Heart left ventricle (tissue), 16 donors: Measurements from ENCODE around the gene ABLIM1. TPM values are rescaled to one million over a fixed set of nuclear protein-coding genes. Genes with fewer than 3 reads are reported as not detected.
A peak's percentile ranks its signal among the peaks of the same experiment; 100 is the strongest.

Experiments used
- ATAC-seq, 4 donors: fragments of 200-7000 bp; cut with Tn5 transposase; one replicate each; pipeline ENCODE4 v1.9.1; 2020 to 2022; ENCODE audit warnings: moderate library complexity in 4 of 4, mild to moderate bottlenecking in 3 of 4, moderate number of reproducible peaks in 1 of 4
- DNase-seq, 5 donors: peaks; one replicate each; pipeline ENCODE4 v3.0.0-alpha.2; 2020
- H3K27ac ChIP-seq, 12 donors: fragments of 200-600 bp; sonication (generic) in 4 of 12; one replicate each; pipeline versions ENCODE4 v1.5.0 to v1.8.0; 2016 to 2022; ENCODE audit warnings: mild to moderate bottlenecking in 2 of 12
- H3K27me3 ChIP-seq, 9 donors: fragments of 200-600 bp; sonication (generic) in 2 of 9; one replicate each; pipeline versions ENCODE4 v1.5.1 to v1.8.0; 2016 to 2022; ENCODE audit warnings: mild to moderate bottlenecking in 3 of 9
- H3K36me3 ChIP-seq, 9 donors: fragments of 200-600 bp; sonication (generic) in 2 of 9; one replicate each; pipeline versions ENCODE4 v1.5.0 to v1.8.0; 2018 to 2022; ENCODE audit warnings: mild to moderate bottlenecking in 2 of 9
- H3K4me1 ChIP-seq, 12 donors: fragments of 200-600 bp; sonication (generic) in 4 of 12; one replicate each; pipeline versions ENCODE4 v1.5.0 to v1.8.0; 2016 to 2022; ENCODE audit warnings: mild to moderate bottlenecking in 3 of 12
- H3K4me3 ChIP-seq, 12 donors: fragments of 200-600 bp; sonication (generic) in 4 of 12; one replicate each; pipeline versions ENCODE4 v1.5.0 to v1.8.0; 2017 to 2022; ENCODE audit warnings: mild to moderate bottlenecking in 9 of 12, moderate library complexity in 4 of 12
- H3K9me3 ChIP-seq, 12 donors: fragments of 200-600 bp; sonication (generic) in 4 of 12; one replicate each; pipeline versions ENCODE4 v1.5.0 to v1.8.0; 2016 to 2022; ENCODE audit warnings: mild to moderate bottlenecking in 1 of 12
- CTCF ChIP-seq, 12 donors: fragments of 200-600 bp; sonication (generic) in 4 of 12; IDR thresholded peaks; one replicate each; pipeline versions ENCODE4 v1.5.0 to v1.8.0; 2018 to 2022; ENCODE audit warnings: antibody characterized with exemption in 12 of 12, mild to moderate bottlenecking in 5 of 12
- POLR2A ChIP-seq, 2 donors: fragments of 450-650 bp; IDR thresholded peaks; one replicate each; pipeline ENCODE4 v1.6.1; 2017; ENCODE audit warnings: antibody characterized with exemption in 2 of 2, mild to moderate bottlenecking in 2 of 2, moderate library complexity in 2 of 2
- WGBS, 4 donors: extraction: QIAGEN DNeasy Blood & Tissue Kit in 2 of 4; methylation state at CpG; one replicate each; pipeline versions ENCODE4 v1.1.5 to v1.1.7; 2013 to 2018; 5-methylcytosine and 5-hydroxymethylcytosine counted together
- intact Hi-C, 10 donors: fragments of 100-400 bp; cut with DNase I; formaldehyde crosslinking; loops; one replicate each; pipeline versions ENCODE4 v1.11.1 to v1.14.2; 2022
- polyA plus RNA-seq, 2 donors: library from polyadenylated mRNA; stranded (reverse); fragments of 200-250 nt; gene quantifications; one replicate each; pipeline ENCODE4 v1.2.3, GENCODE V29; 2013
- total RNA-seq, 9 donors: library from RNA; depleted of rRNA in 2 of 9; stranded (reverse); fragments of >200 nt in 2 of 9; fragmentation: NEBNext Ultra II Directional in 3 of 9; extraction: Animal tissue kit (Norgen Biotek cat#: 25700) in 3 of 9; gene quantifications; one replicate each; pipeline versions ENCODE4 v1.1.0 to v1.2.4, GENCODE V29; 2016 to 2023
- donor health status: ischemic (EF 13 %, LVEDD 7.1; RV severe dilation, severe dysfunction).
- donor health status: healthy with polysubstance abuse.
- donor health status: DM: no; HTN: yes; CAD: no.
- donor health status: DM: no; HTN: no; CAD: no.
- donor health status: ischemic (EF 25% LVEDD 6.9; RV normal size, moderate dysfunction).
- donor health status: ischemic (EF 25% LVEDD 5.7; RV mildly dilated, moderate dysfunction).
- donor health status: healthy.
- donor health status: DM: yes; HTN: yes; CAD: no.
- donor health status: ischemic (EF 35%, LVEDD 5.7; RV mildly dilated, moderate dysfunction).
- donor health status: nonischemic (EF 11% LVEDD 7.7; RV severe dilation, severe dysfunction).
- donor health status: DM: yes; HTN: yes; CAD: no.
- donor health status: PGD.
- donor health status: ischemic (EF 29% LVEDD 5.4; RV normal size, mild dysfunction).
- donor health status: nonischemic (EF 23%, LVEDD 6.1; RV moderate dilation, normal function).

The ABLIM1 gene
- total and polyA plus RNA-seq, 11 donors: 242 to 713 (median 561) TPM

GRCh38 chr10:114566064-114566463, 92.0 kb downstream of the ABLIM1 start:
- DNase-seq (no peak), ATAC-seq (no peak)
- Histone ChIP-seq H3K4me3 (no peak overlapping the region), H3K9me3 (no peaks in the 10 kb centered on the region), H3K4me1 (peaks cover 0 to 38% (median 8%) of the 10 kb centered on the region in 12 donors), H3K27me3 (no peaks in the 10 kb centered on the region), H3K36me3 (peaks cover 0 to 85% (median 14%) of the 10 kb centered on the region in 9 donors), H3K27ac (no peak overlapping the region)
- 92 to 94% (median 93%) methylated on average over 7 of the region's 7 CpGs for WGBS, 4 donors
- intact Hi-C loops: loop anchor here in 1 of 10 donors (5.0 kb wide), 1 partner anchor 36 kb away; no protein-coding TSS in a partner anchor
- no peak for TF ChIP-seq POLR2A (IDR thresholded peaks at IDR 0.05)
- no peak for TF ChIP-seq CTCF (IDR thresholded peaks at IDR 0.05)

- H3K27ac ChIP-seq: peak overlapping the region in 4 of 12 donors; percentile 7 to 25 (median 14)
- H3K4me1 ChIP-seq: peaks cover 0 to 45% (median 15%) of the 10 kb centered on the region in 12 donors
- DNase-seq (no peak), ATAC-seq (no peak)
- H3K36me3 ChIP-seq: peaks cover 0 to 75% (median 14%) of the 10 kb centered on the region in 9 donors
- no peaks in the 10 kb centered on the region for H3K27me3 ChIP-seq
- intact Hi-C loops: loop anchor here in 1 of 10 donors (5.0 kb wide), 1 partner anchor 37 kb away; no protein-coding TSS in a partner anchor
- no peaks in the 10 kb centered on the region for H3K9me3 ChIP-seq
- no peak overlapping the region for H3K4me3 ChIP-seq
- no peak for TF ChIP-seq CTCF (IDR thresholded peaks at IDR 0.05)
- no peak for TF ChIP-seq POLR2A (IDR thresholded peaks at IDR 0.05)
Measured at GRCh38 chr10:114565066-114565465, 93.0 kb downstream of the ABLIM1 start.

- no peak for ATAC-seq
- WGBS, 4 donors: 53 to 58% (median 57%) methylated on average over 7 of the region's 7 CpGs
- TF ChIP-seq CTCF (IDR thresholded peaks at IDR 0.05): no peak
- TF ChIP-seq POLR2A (IDR thresholded peaks at IDR 0.05): no peak
Measured at GRCh38 chr10:114561008-114561523, 97.0 kb downstream of the ABLIM1 start.

GRCh38 chr10:114560144-114560543, 97.9 kb downstream of the ABLIM1 start:
- intact Hi-C loops: no loop called here
- H3K27ac ChIP-seq: peak overlapping the region in 7 of 12 donors; percentile 24 to 68 (median 51)
- ATAC-seq: no peak
- peaks cover 0 to 33% (median 1%) of the 10 kb centered on the region in 9 donors for H3K36me3 ChIP-seq
- no peaks in the 10 kb centered on the region for H3K27me3 ChIP-seq
- H3K4me3 ChIP-seq: no peak overlapping the region
- H3K9me3 ChIP-seq: peaks cover 0 to 15% (median 0%) of the 10 kb centered on the region in 12 donors
- no peak for TF ChIP-seq POLR2A (IDR thresholded peaks at IDR 0.05)
- DNase-seq: no peak
- H3K4me1 ChIP-seq: peaks cover 5 to 76% (median 30%) of the 10 kb centered on the region in 12 donors
- 73 to 87% (median 80%) methylated on average over 5 of the region's 5 CpGs for WGBS, 4 donors

More at GRCh38 chr10:114561008-114561523, 97.0 kb downstream of the ABLIM1 start:
- Histone ChIP-seq H3K4me1 (peaks cover 7 to 70% (median 27%) of the 10 kb centered on the region in 12 donors), H3K4me3 (no peak overlapping the region), H3K27me3 (no peaks in the 10 kb centered on the region), H3K9me3 (peaks cover 0 to 15% (median 0%) of the 10 kb centered on the region in 12 donors), H3K27ac (peak overlapping the region in 11 of 12 donors; percentile 20 to 74 (median 52)), H3K36me3 (peaks cover 0 to 41% (median 6%) of the 10 kb centered on the region in 9 donors)
- intact Hi-C loops: no loop called here
- no peak for DNase-seq
